ENCODE results near the gene GRAMD1B. TPM values are rescaled to one million over a fixed set of nuclear protein-coding genes. Genes with fewer than 3 reads are reported as not detected.

Gene GRAMD1B
- total RNA-seq, 3 donors from 2014 or later (not counting 1 experiment from before 2014, with no cell fraction given) = 5.9 to 10.3 (median 8.8) TPM

DNA sequence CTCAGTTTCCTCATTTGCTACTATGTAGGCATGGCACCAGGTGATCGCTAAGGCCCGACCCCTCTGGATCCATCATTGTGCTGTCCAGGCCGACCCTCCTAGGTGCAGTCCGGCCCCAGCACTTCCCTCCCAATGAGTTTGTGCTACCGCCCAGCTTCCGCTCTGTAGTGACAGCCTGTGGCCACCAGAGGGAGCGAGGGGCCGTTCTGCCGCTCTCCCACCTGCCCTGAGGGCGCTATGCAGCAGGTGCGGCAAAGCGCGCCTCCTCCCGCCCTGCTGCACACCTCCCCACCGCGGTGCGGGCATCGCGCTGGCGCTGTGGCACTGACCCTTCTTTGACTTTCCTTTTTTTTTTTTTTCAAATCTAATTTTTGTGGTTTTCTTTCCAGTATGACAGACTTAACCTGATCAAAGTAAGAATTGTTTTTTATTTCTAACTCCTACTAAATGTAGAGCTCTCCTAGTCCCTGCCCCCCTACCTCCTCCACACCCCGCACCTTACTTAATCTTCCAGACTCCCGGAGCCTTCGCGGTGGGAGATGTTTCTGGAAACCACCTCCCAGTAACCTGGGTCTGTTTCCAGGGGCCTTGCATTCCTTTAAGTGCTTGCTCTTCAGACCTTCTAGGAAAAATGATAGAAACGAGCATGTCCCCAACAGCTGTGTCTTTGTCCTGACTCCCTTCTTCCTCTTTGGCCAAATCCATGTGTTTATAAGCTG is 150.6 kb downstream of the GRAMD1B start:
- Mint-ChIP-seq H3K9me3 (no peaks in the 10 kb centered on the region), H3K4me3 (no peak overlapping the region), H3K4me1 (peaks cover 18 to 23% of the 10 kb centered on the region in 2 donors), H3K27ac (no peak overlapping the region), H3K36me3 (no peaks in the 10 kb centered on the region), H3K27me3 (ENCODE audit: low read depth in 2 of 2) (peaks cover 2 to 8% of the 10 kb centered on the region in 2 donors)
- Histone ChIP-seq H3K36me3 (ENCODE audit: control insufficient read depth, insufficient read depth, low read length) (no peaks in the 10 kb centered on the region), H3K4me1 (ENCODE audit: control insufficient read depth, insufficient read depth, low read length) (peaks cover 14% of the 10 kb centered on the region), H3K27me3 (ENCODE audit: control insufficient read depth, insufficient read depth, low read length) (no peaks in the 10 kb centered on the region), H3K27ac (ENCODE audit: low read length) (no peak overlapping the region), H3K4me3 (ENCODE audit: low read length) (no peak overlapping the region), H3K9me3 (ENCODE audit: control insufficient read depth, insufficient read depth, low read length) (no peaks in the 10 kb centered on the region)
- TF ChIP-seq CTCF (IDR thresholded peaks at IDR 0.05) = peak; percentile 76
- peak; percentile 79 to 92 (median 89) for ATAC-seq
- intact Hi-C loops (cut with micrococcal nuclease) = loop anchor here (2.0 kb wide), 1 partner anchor 126 kb away; no protein-coding TSS in a partner anchor
- WGBS (ENCODE audit: insufficient coverage) = 23% methylated on average over 25 of the region's 25 CpGs
- peak; percentile 42 to 83 for DNase-seq

- Histone ChIP-seq H3K4me3 (ENCODE audit: low read length) (no peak overlapping the region), H3K4me1 (ENCODE audit: control insufficient read depth, insufficient read depth, low read length) (peaks cover 13% of the 10 kb centered on the region), H3K27me3 (ENCODE audit: control insufficient read depth, insufficient read depth, low read length) (no peaks in the 10 kb centered on the region), H3K9me3 (ENCODE audit: control insufficient read depth, insufficient read depth, low read length) (no peaks in the 10 kb centered on the region), H3K27ac (ENCODE audit: low read length) (no peak overlapping the region), H3K36me3 (ENCODE audit: control insufficient read depth, insufficient read depth, low read length) (no peaks in the 10 kb centered on the region)
- TF ChIP-seq CTCF (IDR thresholded peaks at IDR 0.05) = no peak
- peaks cover 10 to 22% of the 10 kb centered on the region in 2 donors for H3K4me1 Mint-ChIP-seq
- DNase-seq (no peak), ATAC-seq (no peak)
- no peak overlapping the region for H3K4me3 Mint-ChIP-seq
- H3K27ac Mint-ChIP-seq = no peak overlapping the region
- H3K27me3 Mint-ChIP-seq (ENCODE audit: low read depth in 2 of 2) = no peaks in the 10 kb centered on the region
- WGBS (ENCODE audit: insufficient coverage) = 97% methylated on average over 22 of the region's 22 CpGs
- no peaks in the 10 kb centered on the region for H3K36me3 Mint-ChIP-seq
- intact Hi-C loops (cut with micrococcal nuclease) = loop anchor here (2.0 kb wide), 1 partner anchor 125 kb away; no protein-coding TSS in a partner anchor
- H3K9me3 Mint-ChIP-seq = no peaks in the 10 kb centered on the region
Observed at GRCh38 chr11:123581651-123582399, 151.8 kb downstream of the GRAMD1B start.

DNA sequence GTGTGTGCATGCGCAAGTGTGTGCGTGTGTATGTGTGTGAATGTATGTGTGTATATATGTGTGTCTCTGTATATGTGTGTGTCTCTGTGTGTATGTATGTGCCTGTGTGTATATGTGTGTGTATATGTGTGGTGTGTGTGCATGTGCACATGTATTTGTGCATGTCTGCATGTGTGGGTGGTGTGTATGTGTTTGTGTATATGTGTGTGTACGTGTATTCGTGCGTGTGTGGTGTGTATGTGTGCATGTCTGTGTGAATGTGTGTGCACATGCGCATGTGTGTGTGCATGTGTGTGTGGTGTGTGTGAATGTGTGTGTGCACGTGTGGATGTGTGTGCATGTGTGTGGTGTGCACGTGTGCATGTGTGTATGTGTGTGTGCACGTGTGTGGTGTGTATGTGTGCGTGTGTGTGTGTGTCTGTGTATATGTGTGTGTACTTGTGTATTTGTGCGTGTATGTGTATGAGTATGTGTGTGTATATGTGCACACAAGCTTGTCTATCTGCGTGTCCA is 153.0 kb downstream of the GRAMD1B start:
- no peak overlapping the region for H3K4me3 ChIP-seq (ENCODE audit: low read length)
- Mint-ChIP-seq H3K9me3 (no peaks in the 10 kb centered on the region), H3K4me1 (peaks cover 6 to 16% of the 10 kb centered on the region in 2 donors), H3K27me3 (ENCODE audit: low read depth in 2 of 2) (no peaks in the 10 kb centered on the region), H3K27ac (no peak overlapping the region), H3K36me3 (no peaks in the 10 kb centered on the region), H3K4me3 (no peak overlapping the region)
- no peak for TF ChIP-seq CTCF (IDR thresholded peaks at IDR 0.05)
- intact Hi-C loops (cut with micrococcal nuclease) = no loop called here
- H3K27me3 ChIP-seq (ENCODE audit: control insufficient read depth, insufficient read depth, low read length) = no peaks in the 10 kb centered on the region
- WGBS (ENCODE audit: insufficient coverage) = 96% methylated on average over 12 of the region's 12 CpGs
- ATAC-seq (peak in 1 of 3 donors; percentile 21), DNase-seq (no peak)
- H3K36me3 ChIP-seq (ENCODE audit: control insufficient read depth, insufficient read depth, low read length) = no peaks in the 10 kb centered on the region
- H3K27ac ChIP-seq (ENCODE audit: low read length) = no peak overlapping the region
- no peaks in the 10 kb centered on the region for H3K9me3 ChIP-seq (ENCODE audit: control insufficient read depth, insufficient read depth, low read length)
- H3K4me1 ChIP-seq (ENCODE audit: control insufficient read depth, insufficient read depth, low read length) = peaks cover 7% of the 10 kb centered on the region
